HEK293 (cell line): Measurements from ENCODE around the gene SERGEF.

ENCODE experiments used
- CTCF ChIA-PET: fragments of 350-600 bp; formaldehyde crosslinking; extraction: SDS; loops from one replicate; lab custom pipeline; 2021; ENCODE audit warnings: antibody characterized with exemption; lab: Yijun Ruan, JAX
- POLR2A ChIA-PET: fragments of 300-600 bp; formaldehyde crosslinking; extraction: SDS; loops from one replicate; lab custom pipeline; 2020; ENCODE audit warnings: antibody characterized with exemption, inconsistent platforms; lab: Yijun Ruan, JAX
- H3K27ac ChIP-seq: fragments of 200-500 bp; sonication (Bioruptor generic); 2 replicates; pipeline ENCODE4 v1.5.1; 2014; ENCODE audit warnings: low read depth, low read length, control low read depth, inconsistent platforms; ENCODE audit errors: extremely low read depth
- H3K36me3 ChIP-seq, 2 experiments: fragments of 200-500 bp in 1 of 2; sonication (Bioruptor generic) in 1 of 2; 1 replicate in 1 of 2; 2 replicates in 1 of 2; pipeline ENCODE4 v1.5.1; 2014 to 2017; ENCODE audit warnings: inconsistent platforms in 2 of 2, low read length in 2 of 2; ENCODE audit not compliant: control insufficient read depth in 2 of 2, insufficient read depth in 1 of 2
- H3K4me1 ChIP-seq: fragments of 200-500 bp; sonication (Bioruptor generic); 2 replicates; pipeline ENCODE4 v1.5.1; 2014; ENCODE audit warnings: mild to moderate bottlenecking, low read length, inconsistent platforms; ENCODE audit not compliant: control insufficient read depth, insufficient read depth
- H3K4me3 ChIP-seq: 2 replicates; pipeline ENCODE4 v1.5.1; 2011; ENCODE audit warnings: low read depth, mild to moderate bottlenecking, control low read depth, low read length, moderate library complexity
- H3K9me3 ChIP-seq: fragments of 200-500 bp; sonication (Bioruptor generic); 2 replicates; pipeline ENCODE4 v1.5.1; 2014; ENCODE audit warnings: low read depth, low read length, inconsistent platforms; ENCODE audit not compliant: control insufficient read depth, insufficient read depth
- BCL11B ChIP-seq: fragments of 450-650 bp; formaldehyde crosslinking; IDR thresholded peaks from 2 replicates; pipeline ENCODE4 v1.5.1; 2016; ENCODE audit warnings: low read depth, missing biosample characterization, missing genetic modification characterization
- EGR2 ChIP-seq: fragments of 450-650 bp; formaldehyde crosslinking; IDR thresholded peaks from 2 replicates; pipeline ENCODE4 v1.5.1; 2016; ENCODE audit warnings: low read depth, missing biosample characterization, missing genetic modification characterization
- KLF1 ChIP-seq: fragments of 450-650 bp; formaldehyde crosslinking; IDR thresholded peaks from 2 replicates; pipeline ENCODE4 v1.5.1; 2016; ENCODE audit warnings: missing biosample characterization, missing genetic modification characterization
- KLF10 ChIP-seq: fragments of 450-650 bp; IDR thresholded peaks from 2 replicates; pipeline ENCODE4 v1.5.1; 2018; ENCODE audit warnings: missing biosample characterization, mild to moderate bottlenecking, missing genetic modification characterization
- PRDM1 ChIP-seq: fragments of 450-650 bp; formaldehyde crosslinking; IDR thresholded peaks from 2 replicates; pipeline ENCODE4; 2016; ENCODE audit warnings: missing biosample characterization, missing genetic modification characterization
- SCRT2 ChIP-seq: fragments of 450-650 bp; formaldehyde crosslinking; IDR thresholded peaks from 2 replicates; pipeline ENCODE4 v1.5.1; 2016; ENCODE audit warnings: missing biosample characterization, missing genetic modification characterization
- ZBTB1 ChIP-seq: fragments of 450-650 bp; formaldehyde crosslinking; IDR thresholded peaks from 2 replicates; pipeline ENCODE4 v1.5.1; 2016; ENCODE audit warnings: missing biosample characterization, missing genetic modification characterization
- ZFHX2 ChIP-seq: fragments of 450-650 bp; formaldehyde crosslinking; conservative IDR thresholded peaks from 2 replicates; pipeline ENCODE4 v1.5.1; 2016; ENCODE audit warnings: missing biosample characterization, missing genetic modification characterization
- ZFP69B ChIP-seq: fragments of 450-650 bp; formaldehyde crosslinking; IDR thresholded peaks from 2 replicates; pipeline ENCODE4 v1.5.1; 2016; ENCODE audit warnings: missing biosample characterization, missing genetic modification characterization
- ZIC2 ChIP-seq: fragments of 450-650 bp; formaldehyde crosslinking; IDR thresholded peaks from 2 replicates; pipeline ENCODE4 v1.5.1; 2016; ENCODE audit warnings: missing biosample characterization, missing genetic modification characterization
- ZNF10 ChIP-seq: fragments of 450-650 bp; formaldehyde crosslinking; IDR thresholded peaks from 2 replicates; pipeline ENCODE4 v1.5.1; 2017; ENCODE audit warnings: missing biosample characterization, missing genetic modification characterization
- ZNF121 ChIP-seq: fragments of 450-650 bp; formaldehyde crosslinking; IDR thresholded peaks from 2 replicates; pipeline ENCODE4 v1.5.1; 2016; ENCODE audit warnings: missing biosample characterization, missing genetic modification characterization
- ZNF174 ChIP-seq: fragments of 450-650 bp; formaldehyde crosslinking; IDR thresholded peaks from 2 replicates; pipeline ENCODE4 v1.5.0; 2017; ENCODE audit warnings: missing biosample characterization, mild to moderate bottlenecking, missing genetic modification characterization
- ZNF266 ChIP-seq: fragments of 450-650 bp; formaldehyde crosslinking; IDR thresholded peaks from 2 replicates; pipeline ENCODE4 v1.5.1; 2016; ENCODE audit warnings: missing biosample characterization, missing genetic modification characterization, low read depth
- ZNF473 ChIP-seq: fragments of 450-650 bp; formaldehyde crosslinking; IDR thresholded peaks from 2 replicates; pipeline ENCODE4 v1.5.1; 2017; ENCODE audit warnings: missing biosample characterization, missing genetic modification characterization
- ZNF521 ChIP-seq: fragments of 450-650 bp; formaldehyde crosslinking; IDR thresholded peaks from 2 replicates; pipeline ENCODE4 v1.5.1; 2017; ENCODE audit warnings: missing biosample characterization, mild to moderate bottlenecking, missing genetic modification characterization
- ZNF549 ChIP-seq: fragments of 450-650 bp; IDR thresholded peaks from 2 replicates; pipeline ENCODE4 v1.5.1; 2018; ENCODE audit warnings: missing biosample characterization, missing genetic modification characterization, mild to moderate bottlenecking, inconsistent platforms, moderate library complexity
- ZNF555 ChIP-seq: fragments of 450-650 bp; formaldehyde crosslinking; conservative IDR thresholded peaks from 2 replicates; pipeline ENCODE4 v1.5.1; 2017; ENCODE audit warnings: missing biosample characterization, mild to moderate bottlenecking, missing genetic modification characterization, inconsistent platforms
- ZNF610 ChIP-seq: fragments of 450-650 bp; formaldehyde crosslinking; IDR thresholded peaks from 2 replicates; pipeline ENCODE4 v1.5.1; 2016; ENCODE audit warnings: missing biosample characterization, missing genetic modification characterization, borderline replicate concordance
- ZNF664 ChIP-seq: fragments of 450-650 bp; formaldehyde crosslinking; IDR thresholded peaks from 2 replicates; pipeline ENCODE4 v1.5.1; 2016; ENCODE audit warnings: missing biosample characterization, missing genetic modification characterization
- ZSCAN16 ChIP-seq: fragments of 450-650 bp; formaldehyde crosslinking; IDR thresholded peaks from 2 replicates; pipeline ENCODE4 v1.5.1; 2016; ENCODE audit warnings: missing biosample characterization, missing genetic modification characterization
- TF ChIP-seq, protein P1 (sequence below): fragments of 450-650 bp; formaldehyde crosslinking; IDR thresholded peaks from 2 replicates; pipeline ENCODE4 v1.5.1; 2017; ENCODE audit warnings: missing biosample characterization, missing genetic modification characterization
- TF ChIP-seq, protein P2 (sequence below): fragments of 450-650 bp; formaldehyde crosslinking; IDR thresholded peaks from 2 replicates; pipeline ENCODE4 v1.5.1; 2016; ENCODE audit warnings: missing biosample characterization, missing genetic modification characterization, borderline replicate concordance
- TF ChIP-seq, protein P3 (sequence below): fragments of 450-650 bp; formaldehyde crosslinking; IDR thresholded peaks from 2 replicates; pipeline ENCODE4 v1.5.1; 2017; ENCODE audit warnings: missing biosample characterization, missing genetic modification characterization
- TF ChIP-seq, protein P4 (sequence below): fragments of 450-650 bp; IDR thresholded peaks from 2 replicates; pipeline ENCODE4 v1.5.1; 2018; ENCODE audit warnings: missing biosample characterization, missing genetic modification characterization
- TF ChIP-seq, protein P5 (sequence below): fragments of 450-650 bp; formaldehyde crosslinking; IDR thresholded peaks from 2 replicates; pipeline ENCODE4 v1.5.1; 2017; ENCODE audit warnings: missing biosample characterization, mild to moderate bottlenecking, missing genetic modification characterization, moderate library complexity
- TF ChIP-seq, protein P6 (sequence below): fragments of 450-650 bp; formaldehyde crosslinking; IDR thresholded peaks from 2 replicates; pipeline ENCODE4 v1.5.1; 2016; ENCODE audit warnings: missing biosample characterization, missing genetic modification characterization

The SERGEF gene

DNA sequence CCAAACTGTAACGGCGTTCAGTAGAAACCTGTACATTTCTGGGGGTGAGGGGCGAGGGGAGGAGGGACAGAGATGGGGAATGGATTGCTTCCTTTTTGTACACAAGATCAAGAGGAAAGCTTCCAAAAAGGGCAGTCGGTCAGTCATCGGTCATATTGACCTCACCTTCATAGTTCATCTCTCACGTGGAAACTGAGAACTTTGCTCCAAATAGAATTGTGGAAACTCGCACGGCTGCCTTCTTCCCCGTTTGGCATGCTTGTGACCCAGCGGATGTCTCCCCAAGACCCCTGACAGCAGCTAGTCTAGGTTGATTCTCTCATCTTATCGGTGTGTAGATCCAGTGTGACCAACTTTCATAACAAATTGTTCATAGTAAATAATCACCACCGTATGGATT, 230.7 kb downstream of the SERGEF start (continued):
- TF ChIP-seq ZIC2 (tag by site-specific recombination) (no peak), ZFP69B (tag by site-specific recombination) (no peak), ZNF174 (tag by site-specific recombination) (no peak)
- TF ChIP-seq, protein P1, sequence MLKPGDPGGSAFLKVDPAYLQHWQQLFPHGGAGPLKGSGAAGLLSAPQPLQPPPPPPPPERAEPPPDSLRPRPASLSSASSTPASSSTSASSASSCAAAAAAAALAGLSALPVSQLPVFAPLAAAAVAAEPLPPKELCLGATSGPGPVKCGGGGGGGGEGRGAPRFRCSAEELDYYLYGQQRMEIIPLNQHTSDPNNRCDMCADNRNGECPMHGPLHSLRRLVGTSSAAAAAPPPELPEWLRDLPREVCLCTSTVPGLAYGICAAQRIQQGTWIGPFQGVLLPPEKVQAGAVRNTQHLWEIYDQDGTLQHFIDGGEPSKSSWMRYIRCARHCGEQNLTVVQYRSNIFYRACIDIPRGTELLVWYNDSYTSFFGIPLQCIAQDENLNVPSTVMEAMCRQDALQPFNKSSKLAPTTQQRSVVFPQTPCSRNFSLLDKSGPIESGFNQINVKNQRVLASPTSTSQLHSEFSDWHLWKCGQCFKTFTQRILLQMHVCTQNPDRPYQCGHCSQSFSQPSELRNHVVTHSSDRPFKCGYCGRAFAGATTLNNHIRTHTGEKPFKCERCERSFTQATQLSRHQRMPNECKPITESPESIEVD (tag by site-specific recombination): no peak
- TF ChIP-seq, protein P2, sequence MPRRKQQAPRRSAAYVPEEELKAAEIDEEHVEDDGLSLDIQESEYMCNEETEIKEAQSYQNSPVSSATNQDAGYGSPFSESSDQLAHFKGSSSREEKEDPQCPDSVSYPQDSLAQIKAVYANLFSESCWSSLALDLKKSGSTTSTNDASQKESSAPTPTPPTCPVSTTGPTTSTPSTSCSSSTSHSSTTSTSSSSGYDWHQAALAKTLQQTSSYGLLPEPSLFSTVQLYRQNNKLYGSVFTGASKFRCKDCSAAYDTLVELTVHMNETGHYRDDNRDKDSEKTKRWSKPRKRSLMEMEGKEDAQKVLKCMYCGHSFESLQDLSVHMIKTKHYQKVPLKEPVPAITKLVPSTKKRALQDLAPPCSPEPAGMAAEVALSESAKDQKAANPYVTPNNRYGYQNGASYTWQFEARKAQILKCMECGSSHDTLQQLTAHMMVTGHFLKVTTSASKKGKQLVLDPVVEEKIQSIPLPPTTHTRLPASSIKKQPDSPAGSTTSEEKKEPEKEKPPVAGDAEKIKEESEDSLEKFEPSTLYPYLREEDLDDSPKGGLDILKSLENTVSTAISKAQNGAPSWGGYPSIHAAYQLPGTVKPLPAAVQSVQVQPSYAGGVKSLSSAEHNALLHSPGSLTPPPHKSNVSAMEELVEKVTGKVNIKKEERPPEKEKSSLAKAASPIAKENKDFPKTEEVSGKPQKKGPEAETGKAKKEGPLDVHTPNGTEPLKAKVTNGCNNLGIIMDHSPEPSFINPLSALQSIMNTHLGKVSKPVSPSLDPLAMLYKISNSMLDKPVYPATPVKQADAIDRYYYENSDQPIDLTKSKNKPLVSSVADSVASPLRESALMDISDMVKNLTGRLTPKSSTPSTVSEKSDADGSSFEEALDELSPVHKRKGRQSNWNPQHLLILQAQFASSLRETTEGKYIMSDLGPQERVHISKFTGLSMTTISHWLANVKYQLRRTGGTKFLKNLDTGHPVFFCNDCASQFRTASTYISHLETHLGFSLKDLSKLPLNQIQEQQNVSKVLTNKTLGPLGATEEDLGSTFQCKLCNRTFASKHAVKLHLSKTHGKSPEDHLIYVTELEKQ (tag by site-specific recombination): no peak
- TF ChIP-seq, protein P3, sequence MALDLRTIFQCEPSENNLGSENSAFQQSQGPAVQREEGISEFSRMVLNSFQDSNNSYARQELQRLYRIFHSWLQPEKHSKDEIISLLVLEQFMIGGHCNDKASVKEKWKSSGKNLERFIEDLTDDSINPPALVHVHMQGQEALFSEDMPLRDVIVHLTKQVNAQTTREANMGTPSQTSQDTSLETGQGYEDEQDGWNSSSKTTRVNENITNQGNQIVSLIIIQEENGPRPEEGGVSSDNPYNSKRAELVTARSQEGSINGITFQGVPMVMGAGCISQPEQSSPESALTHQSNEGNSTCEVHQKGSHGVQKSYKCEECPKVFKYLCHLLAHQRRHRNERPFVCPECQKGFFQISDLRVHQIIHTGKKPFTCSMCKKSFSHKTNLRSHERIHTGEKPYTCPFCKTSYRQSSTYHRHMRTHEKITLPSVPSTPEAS: no peak
- TF ChIP-seq, protein P4, sequence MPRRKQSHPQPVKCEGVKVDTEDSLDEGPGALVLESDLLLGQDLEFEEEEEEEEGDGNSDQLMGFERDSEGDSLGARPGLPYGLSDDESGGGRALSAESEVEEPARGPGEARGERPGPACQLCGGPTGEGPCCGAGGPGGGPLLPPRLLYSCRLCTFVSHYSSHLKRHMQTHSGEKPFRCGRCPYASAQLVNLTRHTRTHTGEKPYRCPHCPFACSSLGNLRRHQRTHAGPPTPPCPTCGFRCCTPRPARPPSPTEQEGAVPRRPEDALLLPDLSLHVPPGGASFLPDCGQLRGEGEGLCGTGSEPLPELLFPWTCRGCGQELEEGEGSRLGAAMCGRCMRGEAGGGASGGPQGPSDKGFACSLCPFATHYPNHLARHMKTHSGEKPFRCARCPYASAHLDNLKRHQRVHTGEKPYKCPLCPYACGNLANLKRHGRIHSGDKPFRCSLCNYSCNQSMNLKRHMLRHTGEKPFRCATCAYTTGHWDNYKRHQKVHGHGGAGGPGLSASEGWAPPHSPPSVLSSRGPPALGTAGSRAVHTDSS: no peak

DNA sequence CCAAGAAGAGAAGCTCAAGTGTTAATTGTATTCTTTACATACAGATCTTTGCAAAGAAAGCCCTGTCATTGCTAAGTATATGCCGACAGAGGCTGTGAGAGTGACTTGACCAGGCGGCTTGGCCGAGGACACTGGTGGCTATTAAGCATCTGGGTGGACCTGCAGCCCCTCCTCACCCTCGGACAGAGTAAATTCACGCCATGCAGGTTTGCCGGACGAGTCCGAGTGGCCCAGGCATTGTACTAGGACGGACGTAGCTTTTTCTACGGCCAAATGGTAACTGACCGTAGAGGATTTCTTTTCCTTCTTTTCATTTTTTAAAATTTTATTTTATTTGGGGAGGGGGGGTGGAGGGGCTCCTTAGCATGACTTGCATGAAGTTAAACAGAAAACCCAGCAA, 231.2 kb downstream of the SERGEF start:
- no peak overlapping the region for H3K27ac ChIP-seq
- no peaks in the 10 kb centered on the region for H3K9me3 ChIP-seq
- CTCF ChIA-PET: interaction anchor here (1.3 kb wide), 1 partner anchor 197 kb away, joined by 4 read pairs; no protein-coding TSS in a partner anchor
- H3K36me3 ChIP-seq: no peaks in the 10 kb centered on the region
- TF ChIP-seq KLF1 (tag by site-specific recombination) (no peak), ZNF121 (tag by site-specific recombination) (no peak), KLF10 (no peak), ZNF473 (tag by site-specific recombination) (no peak), ZNF549 (tag by site-specific recombination) (no peak), ZNF610 (no peak), ZFHX2 (tag by site-specific recombination) (no peak), ZBTB1 (tag by site-specific recombination) (no peak), BCL11B (no peak), ZNF266 (tag by site-specific recombination) (no peak), ZNF10 (tag by site-specific recombination) (no peak), EGR2 (tag by site-specific recombination) (no peak), ZNF555 (no peak), ZSCAN16 (tag by site-specific recombination) (no peak), ZNF521 (tag by site-specific recombination) (no peak), SCRT2 (tag by site-specific recombination) (no peak), PRDM1 (tag by site-specific recombination) (no peak), ZNF664 (tag by site-specific recombination) (no peak)
- TF ChIP-seq, protein P5, sequence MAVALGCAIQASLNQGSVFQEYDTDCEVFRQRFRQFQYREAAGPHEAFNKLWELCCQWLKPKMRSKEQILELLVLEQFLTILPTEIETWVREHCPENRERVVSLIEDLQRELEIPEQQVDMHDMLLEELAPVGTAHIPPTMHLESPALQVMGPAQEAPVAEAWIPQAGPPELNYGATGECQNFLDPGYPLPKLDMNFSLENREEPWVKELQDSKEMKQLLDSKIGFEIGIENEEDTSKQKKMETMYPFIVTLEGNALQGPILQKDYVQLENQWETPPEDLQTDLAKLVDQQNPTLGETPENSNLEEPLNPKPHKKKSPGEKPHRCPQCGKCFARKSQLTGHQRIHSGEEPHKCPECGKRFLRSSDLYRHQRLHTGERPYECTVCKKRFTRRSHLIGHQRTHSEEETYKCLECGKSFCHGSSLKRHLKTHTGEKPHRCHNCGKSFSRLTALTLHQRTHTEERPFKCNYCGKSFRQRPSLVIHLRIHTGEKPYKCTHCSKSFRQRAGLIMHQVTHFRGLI (tag by site-specific recombination): no peak
- TF ChIP-seq, protein P6, sequence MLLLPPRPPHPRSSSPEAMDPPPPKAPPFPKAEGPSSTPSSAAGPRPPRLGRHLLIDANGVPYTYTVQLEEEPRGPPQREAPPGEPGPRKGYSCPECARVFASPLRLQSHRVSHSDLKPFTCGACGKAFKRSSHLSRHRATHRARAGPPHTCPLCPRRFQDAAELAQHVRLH (tag by site-specific recombination): no peak
- TF ChIP-seq, all 188 proteins: peak for 0
- Histone ChIP-seq H3K4me1 (no peaks in the 10 kb centered on the region), H3K4me3 (no peak overlapping the region)
- POLR2A ChIA-PET: no interaction called here
